Measurements from ENCODE around the gene KDM5B.

Gene KDM5B

DNA sequence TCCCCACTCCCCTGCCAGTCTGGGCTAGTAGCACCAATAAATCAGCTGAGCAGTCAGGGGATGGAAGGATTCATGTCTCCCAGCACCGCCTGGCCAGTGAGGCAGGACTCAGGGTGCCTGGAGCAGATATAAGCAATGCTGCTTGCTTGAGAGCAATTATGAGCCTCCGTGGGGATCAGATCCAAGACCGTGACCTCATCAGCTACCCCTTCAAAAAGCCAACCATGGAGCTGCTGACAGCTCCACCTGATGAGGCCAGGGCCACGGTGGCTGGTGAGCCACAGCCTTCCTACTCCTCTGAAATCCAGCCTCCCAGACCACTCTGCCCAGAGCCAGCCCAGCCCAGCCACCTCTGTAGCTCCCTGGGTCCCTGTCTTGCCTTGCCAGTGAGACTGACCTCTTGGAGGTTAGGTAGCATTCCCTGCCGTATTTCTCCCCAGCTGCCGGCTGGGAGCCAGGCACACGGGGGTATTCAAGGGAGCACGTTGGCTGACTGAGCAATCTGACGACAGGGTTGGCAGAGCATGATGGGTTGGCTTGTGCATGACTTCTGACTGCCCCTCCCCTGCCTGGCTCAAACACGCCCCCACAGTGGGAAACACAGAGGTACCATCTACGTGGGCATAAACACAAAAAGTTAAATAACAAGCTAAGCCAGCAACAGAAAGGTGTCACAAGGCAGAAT is 126.3 kb downstream of the KDM5B start:
- DNase-seq (ENCODE audit: low read depth in 1 of 2, low spot score in 1 of 2) = no peak
- in situ Hi-C loops (cut with HindIII; ENCODE audit: low pct_unique_long_range_greater_than_20kb, low sequenced_read_pairs) = no loop called here
- TF ChIP-seq JUND (IDR thresholded peaks at IDR 0.05; ENCODE audit: low read depth) = no peak

DNA sequence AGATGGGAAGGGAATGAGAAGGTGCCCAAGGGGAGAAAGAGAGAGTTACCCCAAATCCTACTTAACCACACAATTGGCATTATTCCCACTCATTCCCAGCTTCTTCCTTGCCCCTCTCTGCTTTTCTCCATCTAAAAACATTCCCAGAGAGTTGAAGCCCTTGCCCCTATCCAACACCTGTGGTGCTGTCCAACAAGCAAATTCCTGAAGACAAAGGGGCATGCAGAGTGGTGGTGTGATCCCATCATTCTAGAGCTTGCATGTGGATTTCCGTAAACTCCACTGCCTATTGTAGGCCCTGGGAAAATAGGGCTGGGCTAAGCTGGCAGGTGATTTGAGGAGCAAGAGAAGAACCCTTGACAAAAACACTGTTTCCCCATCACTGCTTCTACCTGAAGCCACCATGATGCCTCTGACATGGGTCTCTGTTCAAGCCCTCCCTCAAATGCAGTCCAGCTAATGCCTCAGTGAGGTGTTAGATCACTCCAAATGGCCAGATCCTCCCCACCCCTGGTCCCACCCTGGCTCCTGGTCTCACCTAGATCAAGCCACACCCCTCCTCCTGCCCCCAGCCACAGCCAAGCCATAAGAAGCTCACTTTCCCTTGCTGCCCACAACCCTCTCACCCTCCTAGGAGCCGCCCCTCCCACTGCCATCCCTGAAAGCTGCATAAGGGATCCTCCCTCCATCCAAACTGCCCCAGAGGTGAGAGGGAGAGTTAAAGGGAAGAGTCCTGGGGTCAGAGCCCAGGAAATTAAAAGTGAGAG is 127.5 kb downstream of the KDM5B start:
- DNase-seq (ENCODE audit: low read depth in 1 of 2, low spot score in 1 of 2) = peak in 1 of 2 experiments; percentile 61
- in situ Hi-C loops (cut with HindIII; ENCODE audit: low pct_unique_long_range_greater_than_20kb, low sequenced_read_pairs) = no loop called here

DNA sequence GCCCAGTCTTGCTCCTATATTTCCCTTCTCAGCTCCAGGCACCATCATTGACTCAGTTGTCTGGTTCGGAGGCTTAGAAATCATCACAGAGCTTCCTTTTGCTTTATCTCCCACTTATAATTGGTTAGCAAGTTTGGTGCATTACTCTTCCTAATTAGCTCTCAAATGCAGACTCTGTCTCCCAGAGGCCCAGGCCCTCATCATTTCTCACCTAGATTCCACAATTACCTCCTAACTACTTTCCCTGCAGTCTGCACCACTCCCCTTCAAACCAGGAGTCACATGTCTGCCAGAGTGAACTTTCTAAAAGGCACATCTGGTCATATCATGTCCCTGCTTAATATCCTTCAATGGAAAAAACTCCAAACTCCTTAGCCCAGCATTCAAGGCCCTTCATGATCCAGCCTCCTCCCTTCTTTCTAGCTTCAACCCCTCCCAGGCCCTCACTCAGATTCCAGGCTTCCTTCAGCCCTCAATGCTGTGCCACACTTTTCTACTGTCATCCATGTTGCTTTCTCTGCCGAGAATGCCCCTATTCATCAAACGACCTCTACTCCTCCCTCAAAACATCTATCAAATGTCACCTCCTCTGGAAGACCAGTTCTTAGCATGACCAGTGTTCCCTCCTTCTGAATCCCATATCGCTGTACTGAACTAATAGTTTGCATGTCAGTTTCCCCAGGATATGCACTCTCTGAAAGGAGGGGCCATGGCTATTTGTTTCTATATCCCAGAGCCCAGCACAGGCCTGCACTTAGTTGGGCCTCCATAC is 128.6 kb downstream of the KDM5B start:
- in situ Hi-C loops (cut with HindIII; ENCODE audit: low pct_unique_long_range_greater_than_20kb, low sequenced_read_pairs) = no loop called here

More for the DNA sequence above, 127.5 kb downstream of the KDM5B start:
- TF ChIP-seq JUND (IDR thresholded peaks at IDR 0.05; ENCODE audit: low read depth) = no peak

DNA sequence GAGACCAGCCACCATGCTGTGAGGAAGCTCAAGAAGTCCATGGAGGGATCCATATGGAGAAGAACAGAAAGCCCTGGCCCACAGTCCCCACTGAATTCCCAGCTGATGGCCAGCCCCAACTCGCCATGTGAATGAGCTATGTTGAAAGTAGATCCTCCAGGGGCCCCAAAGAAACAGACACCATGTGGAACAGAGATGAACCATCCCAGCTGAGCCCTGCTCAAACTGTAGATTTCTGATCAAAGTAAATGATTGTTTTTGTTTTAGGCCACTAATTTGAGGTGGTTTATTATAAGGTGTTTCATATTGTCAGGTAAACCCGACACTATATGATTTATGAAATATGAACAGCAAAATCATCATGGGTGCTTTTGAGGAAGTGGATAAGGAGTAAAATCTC is 130.8 kb downstream of the KDM5B start:
- TF ChIP-seq JUND (IDR thresholded peaks at IDR 0.05; ENCODE audit: low read depth) = no peak
- DNase-seq (ENCODE audit: low read depth in 1 of 2, low spot score in 1 of 2) = no peak
- in situ Hi-C loops (cut with HindIII; ENCODE audit: low pct_unique_long_range_greater_than_20kb, low sequenced_read_pairs) = no loop called here

More for the DNA sequence above, 128.6 kb downstream of the KDM5B start:
- no peak for TF ChIP-seq JUND (IDR thresholded peaks at IDR 0.05; ENCODE audit: low read depth)
- DNase-seq (ENCODE audit: low read depth in 1 of 2, low spot score in 1 of 2) = no peak
